MM.1S (cell line): Measurements from ENCODE around the gene EML6.
"Not testable (repeated sequence)": the region's sequence is repeated elsewhere in the genome, so short reads cannot be mapped to it uniquely, and the experiment has no call there.

Experiments used
- DNase-seq: peaks from one replicate; pipeline ENCODE4 v3.0.0-alpha.2; 2015
- H2AFZ ChIP-seq: fragments of 300-600 bp; sonication (generic); 2 replicates; pipeline ENCODE4 v1.6.0; 2016; ENCODE audit warnings: antibody characterized with exemption, low read length
- H3F3A ChIP-seq: fragments of 300-600 bp; sonication (generic); 2 replicates; pipeline ENCODE4 v1.6.1; 2016; ENCODE audit warnings: mild to moderate bottlenecking, antibody characterized with exemption, low read length, moderate library complexity, mixed read lengths; ENCODE audit not compliant: insufficient read depth
- H3K27ac ChIP-seq: fragments of 300-600 bp; sonication (generic); 2 replicates; pipeline ENCODE4 v1.5.1; 2016; ENCODE audit warnings: mild to moderate bottlenecking, low read length
- H3K27me3 ChIP-seq: fragments of 300-600 bp; sonication (generic); replicated peaks from 2 replicates; pipeline ENCODE4 v1.6.0; 2016; ENCODE audit warnings: low read length; ENCODE audit not compliant: insufficient read depth
- H3K36me3 ChIP-seq: fragments of 300-600 bp; sonication (generic); replicated peaks from 2 replicates; pipeline ENCODE4 v1.6.1; 2016; ENCODE audit warnings: mild to moderate bottlenecking, low read length, mixed read lengths; ENCODE audit not compliant: insufficient read depth
- H3K4me1 ChIP-seq: fragments of 300-600 bp; sonication (generic); 2 replicates; pipeline ENCODE4 v1.6.1; 2016; ENCODE audit warnings: low read length, mixed read lengths
- H3K4me2 ChIP-seq: fragments of 300-600 bp; sonication (generic); 2 replicates; pipeline ENCODE4 v1.6.0; 2016; ENCODE audit warnings: low read depth, low read length
- H3K4me3 ChIP-seq: fragments of 300-600 bp; sonication (generic); 2 replicates; pipeline ENCODE4 v1.5.1; 2016; ENCODE audit warnings: low read length, mixed read lengths
- H3K79me2 ChIP-seq: fragments of 300-600 bp; sonication (generic); 2 replicates; pipeline ENCODE4 v1.6.1; 2016; ENCODE audit warnings: mixed run types, low read length, mixed read lengths
- H3K9ac ChIP-seq: fragments of 300-600 bp; sonication (generic); 2 replicates; pipeline ENCODE4 v1.6.1; 2016; ENCODE audit warnings: low read length, mixed read lengths
- H3K9me2 ChIP-seq: fragments of 300-600 bp; sonication (generic); replicated peaks from 2 replicates; pipeline ENCODE4 v1.6.1; 2016; ENCODE audit warnings: mild to moderate bottlenecking, low read length, mixed read lengths; ENCODE audit not compliant: insufficient read depth
- H3K9me3 ChIP-seq: fragments of 300-600 bp; sonication (generic); replicated peaks from 2 replicates; pipeline ENCODE4 v1.6.1; 2016; ENCODE audit warnings: mild to moderate bottlenecking, low read length, mixed read lengths; ENCODE audit not compliant: insufficient read depth
- H4K20me1 ChIP-seq: fragments of 300-600 bp; sonication (generic); 2 replicates; pipeline ENCODE4 v1.6.1; 2016; ENCODE audit warnings: mild to moderate bottlenecking, low read length, moderate library complexity, mixed read lengths; ENCODE audit not compliant: insufficient read depth
- CTCF ChIP-seq: fragments of 300-600 bp; sonication (generic); IDR thresholded peaks from 2 replicates; pipeline ENCODE4 v1.5.1; 2016; ENCODE audit warnings: antibody characterized with exemption, low read length, mixed read lengths
- EZH2 ChIP-seq: fragments of 300-600 bp; sonication (generic); optimal IDR thresholded peaks from 2 replicates; pipeline ENCODE3; 2017; ENCODE audit warnings: low read depth, mild to moderate bottlenecking, antibody characterized with exemption, low read length, mixed read lengths
- EZH2phosphoT487 ChIP-seq: fragments of 300-600 bp; sonication (generic); IDR thresholded peaks from 2 replicates; pipeline ENCODE4 v1.6.1; 2018; ENCODE audit warnings: antibody characterized with exemption, low read length

EML6 gene

DNA sequence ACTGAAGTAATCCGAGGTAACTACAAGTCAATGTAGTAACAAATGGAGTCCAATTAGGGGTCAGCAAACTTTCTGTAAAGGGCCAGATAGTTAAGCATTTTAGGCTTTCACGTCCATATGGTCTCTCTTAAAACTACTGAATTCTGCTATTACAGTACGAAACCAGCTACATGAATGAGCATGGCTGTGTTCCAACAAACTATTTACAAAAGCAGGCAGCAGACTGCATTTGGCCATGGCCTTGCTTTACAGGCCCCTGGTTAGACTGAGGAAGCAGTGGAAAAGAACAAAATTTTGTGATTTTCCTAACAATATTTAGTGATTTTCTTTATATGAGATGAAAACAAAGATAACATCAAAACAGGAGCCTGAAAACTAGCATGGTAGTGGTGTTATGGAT lies 262.8 kb downstream of the EML6 start:
- Histone ChIP-seq H3F3A (no peaks in the 10 kb centered on the region), H3K9me2 (no peaks in the 10 kb centered on the region), H3K36me3 (0 out of 2 replicates have a peak, but pooled peaks cover 4% of the 10 kb centered on the region), H3K4me2 (no peak overlapping the region), H3K27ac (no peak overlapping the region), H3K9me3 (no peaks in the 10 kb centered on the region), H3K9ac (no peak overlapping the region), H3K79me2 (peaks cover 69% of the 10 kb centered on the region), H4K20me1 (no peaks in the 10 kb centered on the region), H3K27me3 (no peaks in the 10 kb centered on the region), H3K4me1 (no peaks in the 10 kb centered on the region), H3K4me3 (no peak overlapping the region), H2AFZ (no peak overlapping the region)
- TF ChIP-seq EZH2 (no peak), EZH2phosphoT487 (no peak), CTCF (no peak)
- no peak for DNase-seq

DNA sequence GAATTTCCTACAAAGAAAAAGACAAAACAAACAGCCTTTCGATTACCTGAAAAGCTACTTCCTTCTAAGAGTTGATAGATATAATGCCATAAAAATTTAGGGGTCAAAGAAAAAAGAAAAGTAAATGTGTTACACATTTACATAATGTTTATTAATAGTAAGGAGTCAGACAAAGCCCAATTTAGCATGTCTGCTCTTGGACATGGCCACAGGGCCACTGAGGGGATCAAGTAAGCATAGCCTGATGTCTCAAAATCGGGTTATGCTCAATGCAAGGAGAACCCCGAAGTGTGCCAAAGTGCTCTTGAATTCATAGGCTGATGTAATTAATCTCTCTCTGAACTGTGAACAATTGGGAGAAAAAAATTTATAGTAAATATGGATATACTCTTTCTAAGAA lies 265.1 kb downstream of the EML6 start:
- Histone ChIP-seq H3K9me3 (no peaks in the 10 kb centered on the region), H3K27ac (no peak overlapping the region), H4K20me1 (no peaks in the 10 kb centered on the region), H3K27me3 (no peaks in the 10 kb centered on the region), H3K4me2 (no peak overlapping the region), H3K79me2 (peaks cover 87% of the 10 kb centered on the region), H3F3A (no peaks in the 10 kb centered on the region), H3K4me3 (no peak overlapping the region), H3K9ac (no peak overlapping the region), H3K4me1 (no peaks in the 10 kb centered on the region), H3K36me3 (0 out of 2 replicates have a peak, but pooled peaks cover 4% of the 10 kb centered on the region), H3K9me2 (no peaks in the 10 kb centered on the region), H2AFZ (no peak overlapping the region)
- DNase-seq, result no peak
- no peak for TF ChIP-seq EZH2phosphoT487

DNA sequence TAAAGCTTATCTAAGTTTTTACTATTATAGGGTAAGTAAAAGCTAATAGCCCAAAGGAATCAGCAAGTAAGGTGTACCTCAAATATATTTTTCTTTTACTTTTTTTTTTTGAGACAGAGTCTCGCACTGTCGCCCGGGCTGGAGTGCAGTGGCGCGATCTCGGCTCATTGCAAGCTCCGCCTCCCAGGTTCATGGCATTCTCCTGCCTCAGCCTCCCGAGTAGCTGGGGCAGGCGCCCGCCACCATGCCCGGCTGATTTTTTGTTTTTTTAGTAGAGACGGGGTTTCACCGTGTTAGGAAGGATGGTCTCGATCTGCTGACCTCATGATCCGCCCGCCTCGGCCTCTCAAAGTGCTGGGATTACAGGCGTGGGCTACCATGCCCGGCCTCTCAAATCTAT lies 267.2 kb downstream of the EML6 start:
- H3K4me1 ChIP-seq, H3K27me3 ChIP-seq, H3K9me2 ChIP-seq, H3K9me3 ChIP-seq, H3K4me2 ChIP-seq, H4K20me1 ChIP-seq, H3K9ac ChIP-seq, H3K36me3 ChIP-seq, H3K27ac ChIP-seq, H2AFZ ChIP-seq, H3K4me3 ChIP-seq, H3F3A ChIP-seq, DNase-seq: not testable (repeated sequence)
- peaks cover 94% of the 10 kb centered on the region for H3K79me2 ChIP-seq

GRCh38 chr2:54995553-54995952 lies 272.1 kb downstream of the EML6 start:
- TF ChIP-seq EZH2phosphoT487, result no peak
- TF ChIP-seq EZH2, result no peak
- no peak for TF ChIP-seq CTCF
- H3K79me2 ChIP-seq, result peaks cover 92% of the 10 kb centered on the region

More at GRCh38 chr2:54995553-54995952, 272.1 kb downstream of the EML6 start:
- no peak for DNase-seq
- Histone ChIP-seq H4K20me1 (no peaks in the 10 kb centered on the region), H3F3A (peaks cover 9% of the 10 kb centered on the region; the same call in 1 of the 2 replicates), H3K4me2 (no peak overlapping the region), H3K4me3 (no peak overlapping the region), H3K9me2 (no peaks in the 10 kb centered on the region), H3K4me1 (peaks cover 21% of the 10 kb centered on the region), H2AFZ (no peak overlapping the region), H3K36me3 (no peaks in the 10 kb centered on the region), H3K27ac (no peak overlapping the region), H3K9ac (no peak overlapping the region), H3K27me3 (no peaks in the 10 kb centered on the region), H3K9me3 (no peaks in the 10 kb centered on the region)
